ENCODE results near the gene EGLN3. TPM values are rescaled to one million over a fixed set of nuclear protein-coding genes. Genes with fewer than 3 reads are reported as not detected.

The EGLN3 gene
- total and polyA plus RNA-seq, 4 donors: 1.3 to 2.3 (median 1.5) TPM

DNA sequence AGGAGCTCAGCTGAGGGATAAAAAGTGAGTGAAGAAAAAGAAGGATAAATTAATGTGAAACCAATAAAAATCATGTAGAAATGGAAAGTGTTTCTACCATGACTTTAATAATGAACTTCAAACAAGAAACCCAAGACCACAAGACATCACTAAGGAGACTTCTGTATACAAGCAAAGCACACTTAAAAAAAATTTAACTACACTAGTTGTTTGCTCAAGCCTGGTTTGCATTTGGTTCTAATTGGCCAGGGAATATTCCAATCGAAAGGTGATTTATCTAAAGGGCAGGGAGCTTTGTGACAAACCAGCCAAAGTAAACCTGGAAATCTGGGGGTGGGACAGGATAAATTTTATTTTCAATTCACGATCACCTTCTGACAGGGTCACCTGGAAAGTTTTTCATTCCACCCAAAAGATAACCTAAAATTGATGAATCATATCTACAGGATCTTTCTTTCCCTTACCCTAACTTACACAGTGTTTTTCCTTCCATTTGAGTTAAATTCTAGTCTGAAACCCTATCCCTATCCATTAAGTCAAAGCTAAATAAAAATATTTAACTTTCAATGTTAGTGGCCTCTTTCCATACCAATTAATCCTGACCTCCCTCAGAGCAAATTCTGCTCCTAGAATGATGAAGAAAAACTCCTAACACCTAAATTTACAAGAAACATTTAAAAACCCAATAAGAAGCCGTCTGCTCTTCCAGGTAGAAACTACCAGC lies 2.6 kb downstream of the EGLN3 start:
- Histone ChIP-seq H3K9me3 (ENCODE audit: control insufficient read depth in 4 of 4, low read length in 3 of 4) (no peaks in the 10 kb centered on the region), H3K4me1 (ENCODE audit: control insufficient read depth in 4 of 4, insufficient read depth in 4 of 4, low read length in 3 of 4) (peaks cover 0 to 13% (median 12%) of the 10 kb centered on the region in 4 donors), H3K9ac (ENCODE audit: low read depth in 1 of 2, low read length in 2 of 2) (no peak overlapping the region), H3K4me3 (ENCODE audit: low read depth in 1 of 3, low read length in 3 of 3) (peak overlapping the region in 1 of 3 donors; percentile 48), H3K36me3 (ENCODE audit: control insufficient read depth in 4 of 4, insufficient read depth in 3 of 4, low read depth in 1 of 4, low read length in 3 of 4) (no peaks in the 10 kb centered on the region), H3K27me3 (ENCODE audit: control insufficient read depth in 4 of 4, insufficient read depth in 4 of 4, low read length in 3 of 4) (peaks cover 0 to 3% (median 0%) of the 10 kb centered on the region in 4 donors), H3K27ac (ENCODE audit: low read depth in 1 of 2, low read length in 2 of 2) (no peak overlapping the region)
- 59% methylated on average over 3 of the region's 3 CpGs for WGBS
- DNase-seq (ENCODE audit: low spot score): no peak
- TF ChIP-seq YY1 (IDR thresholded peaks at IDR 0.05) (no peak), RXRA (IDR thresholded peaks at IDR 0.05) (no peak), RAD21 (IDR thresholded peaks at IDR 0.05) (no peak), FOXA2 (IDR thresholded peaks at IDR 0.05) (no peak), HNF4G (IDR thresholded peaks at IDR 0.05) (no peak), SP1 (IDR thresholded peaks at IDR 0.05) (no peak), TAF1 (conservative IDR thresholded peaks at IDR 0.05) (no peak), HNF4A (conservative IDR thresholded peaks at IDR 0.05) (no peak), JUND (IDR thresholded peaks at IDR 0.05) (no peak), EGR1 (IDR thresholded peaks at IDR 0.05; ENCODE audit: low read depth in 2 of 2) (no peak), FOXA1 (IDR thresholded peaks at IDR 0.05) (no peak)
- TF ChIP-seq, protein P1, sequence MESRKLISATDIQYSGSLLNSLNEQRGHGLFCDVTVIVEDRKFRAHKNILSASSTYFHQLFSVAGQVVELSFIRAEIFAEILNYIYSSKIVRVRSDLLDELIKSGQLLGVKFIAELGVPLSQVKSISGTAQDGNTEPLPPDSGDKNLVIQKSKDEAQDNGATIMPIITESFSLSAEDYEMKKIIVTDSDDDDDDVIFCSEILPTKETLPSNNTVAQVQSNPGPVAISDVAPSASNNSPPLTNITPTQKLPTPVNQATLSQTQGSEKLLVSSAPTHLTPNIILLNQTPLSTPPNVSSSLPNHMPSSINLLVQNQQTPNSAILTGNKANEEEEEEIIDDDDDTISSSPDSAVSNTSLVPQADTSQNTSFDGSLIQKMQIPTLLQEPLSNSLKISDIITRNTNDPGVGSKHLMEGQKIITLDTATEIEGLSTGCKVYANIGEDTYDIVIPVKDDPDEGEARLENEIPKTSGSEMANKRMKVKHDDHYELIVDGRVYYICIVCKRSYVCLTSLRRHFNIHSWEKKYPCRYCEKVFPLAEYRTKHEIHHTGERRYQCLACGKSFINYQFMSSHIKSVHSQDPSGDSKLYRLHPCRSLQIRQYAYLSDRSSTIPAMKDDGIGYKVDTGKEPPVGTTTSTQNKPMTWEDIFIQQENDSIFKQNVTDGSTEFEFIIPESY (IDR thresholded peaks at IDR 0.05): no peak
- TF ChIP-seq, protein P2, sequence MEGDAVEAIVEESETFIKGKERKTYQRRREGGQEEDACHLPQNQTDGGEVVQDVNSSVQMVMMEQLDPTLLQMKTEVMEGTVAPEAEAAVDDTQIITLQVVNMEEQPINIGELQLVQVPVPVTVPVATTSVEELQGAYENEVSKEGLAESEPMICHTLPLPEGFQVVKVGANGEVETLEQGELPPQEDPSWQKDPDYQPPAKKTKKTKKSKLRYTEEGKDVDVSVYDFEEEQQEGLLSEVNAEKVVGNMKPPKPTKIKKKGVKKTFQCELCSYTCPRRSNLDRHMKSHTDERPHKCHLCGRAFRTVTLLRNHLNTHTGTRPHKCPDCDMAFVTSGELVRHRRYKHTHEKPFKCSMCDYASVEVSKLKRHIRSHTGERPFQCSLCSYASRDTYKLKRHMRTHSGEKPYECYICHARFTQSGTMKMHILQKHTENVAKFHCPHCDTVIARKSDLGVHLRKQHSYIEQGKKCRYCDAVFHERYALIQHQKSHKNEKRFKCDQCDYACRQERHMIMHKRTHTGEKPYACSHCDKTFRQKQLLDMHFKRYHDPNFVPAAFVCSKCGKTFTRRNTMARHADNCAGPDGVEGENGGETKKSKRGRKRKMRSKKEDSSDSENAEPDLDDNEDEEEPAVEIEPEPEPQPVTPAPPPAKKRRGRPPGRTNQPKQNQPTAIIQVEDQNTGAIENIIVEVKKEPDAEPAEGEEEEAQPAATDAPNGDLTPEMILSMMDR (IDR thresholded peaks at IDR 0.05; ENCODE audit: low read depth, low read length, missing input control): no peak
- TF ChIP-seq, protein P3, sequence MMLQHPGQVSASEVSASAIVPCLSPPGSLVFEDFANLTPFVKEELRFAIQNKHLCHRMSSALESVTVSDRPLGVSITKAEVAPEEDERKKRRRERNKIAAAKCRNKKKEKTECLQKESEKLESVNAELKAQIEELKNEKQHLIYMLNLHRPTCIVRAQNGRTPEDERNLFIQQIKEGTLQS (IDR thresholded peaks at IDR 0.05): no peak
- TF ChIP-seq, protein P4, sequence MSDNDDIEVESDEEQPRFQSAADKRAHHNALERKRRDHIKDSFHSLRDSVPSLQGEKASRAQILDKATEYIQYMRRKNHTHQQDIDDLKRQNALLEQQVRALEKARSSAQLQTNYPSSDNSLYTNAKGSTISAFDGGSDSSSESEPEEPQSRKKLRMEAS (IDR thresholded peaks at IDR 0.05): no peak

DNA sequence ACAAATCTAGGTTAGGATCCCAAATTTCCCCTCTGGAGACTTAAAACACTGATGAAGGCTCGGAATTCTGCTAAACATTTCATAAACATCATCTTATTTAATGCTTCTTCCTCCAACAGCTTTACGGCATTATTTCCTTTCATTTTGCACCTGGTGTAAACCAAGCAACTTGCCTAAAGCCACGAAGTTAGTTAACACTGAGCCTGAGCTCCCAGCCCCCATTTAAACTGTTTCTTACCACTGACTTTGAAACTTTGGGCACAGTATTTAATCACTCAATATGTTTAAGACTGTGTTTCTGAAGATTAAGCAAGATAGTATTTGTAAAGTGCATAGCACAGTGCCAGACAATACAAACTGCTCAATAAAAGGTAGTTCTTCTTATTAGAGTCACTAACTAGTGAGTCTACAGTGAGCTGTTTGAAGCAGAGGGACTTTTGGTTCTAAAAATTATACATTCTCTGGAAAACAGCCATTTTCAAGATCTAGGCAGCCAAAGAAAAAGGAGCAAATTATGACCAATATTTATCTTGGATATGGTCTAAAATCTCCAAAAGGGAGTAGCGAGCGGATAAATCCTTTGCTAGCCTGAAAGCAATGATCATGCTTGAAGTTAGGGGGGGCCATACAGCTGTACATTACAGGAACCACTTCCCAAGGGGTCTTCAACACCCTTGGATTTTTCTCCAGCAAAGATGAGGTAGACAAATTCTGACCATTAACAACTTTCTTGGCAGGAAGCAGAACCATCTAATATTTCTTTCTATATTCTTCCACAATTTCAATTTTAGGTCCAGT lies 4.0 kb downstream of the EGLN3 start:
- Histone ChIP-seq H3K4me1 (ENCODE audit: control insufficient read depth in 4 of 4, insufficient read depth in 4 of 4, low read length in 3 of 4) (peaks cover 0 to 13% (median 12%) of the 10 kb centered on the region in 4 donors), H3K27ac (ENCODE audit: low read depth in 1 of 2, low read length in 2 of 2) (no peak overlapping the region), H3K4me3 (ENCODE audit: low read depth in 1 of 3, low read length in 3 of 3) (no peak overlapping the region), H3K9me3 (ENCODE audit: control insufficient read depth in 4 of 4, low read length in 3 of 4) (no peaks in the 10 kb centered on the region), H3K36me3 (ENCODE audit: control insufficient read depth in 4 of 4, insufficient read depth in 3 of 4, low read depth in 1 of 4, low read length in 3 of 4) (no peaks in the 10 kb centered on the region), H3K9ac (ENCODE audit: low read depth in 1 of 2, low read length in 2 of 2) (no peak overlapping the region), H3K27me3 (ENCODE audit: control insufficient read depth in 4 of 4, insufficient read depth in 4 of 4, low read length in 3 of 4) (peaks cover 0 to 3% (median 0%) of the 10 kb centered on the region in 4 donors)
- TF ChIP-seq FOXA2 (IDR thresholded peaks at IDR 0.05) (no peak), GABPA (IDR thresholded peaks at IDR 0.05 in 1 of 2, conservative IDR thresholded peaks at IDR 0.05 in 1 of 2) (no peak), HNF4G (IDR thresholded peaks at IDR 0.05) (no peak), JUND (IDR thresholded peaks at IDR 0.05) (no peak), TAF1 (conservative IDR thresholded peaks at IDR 0.05) (no peak), FOXA1 (IDR thresholded peaks at IDR 0.05) (no peak), RAD21 (IDR thresholded peaks at IDR 0.05) (no peak)
- TF ChIP-seq, protein P5, sequence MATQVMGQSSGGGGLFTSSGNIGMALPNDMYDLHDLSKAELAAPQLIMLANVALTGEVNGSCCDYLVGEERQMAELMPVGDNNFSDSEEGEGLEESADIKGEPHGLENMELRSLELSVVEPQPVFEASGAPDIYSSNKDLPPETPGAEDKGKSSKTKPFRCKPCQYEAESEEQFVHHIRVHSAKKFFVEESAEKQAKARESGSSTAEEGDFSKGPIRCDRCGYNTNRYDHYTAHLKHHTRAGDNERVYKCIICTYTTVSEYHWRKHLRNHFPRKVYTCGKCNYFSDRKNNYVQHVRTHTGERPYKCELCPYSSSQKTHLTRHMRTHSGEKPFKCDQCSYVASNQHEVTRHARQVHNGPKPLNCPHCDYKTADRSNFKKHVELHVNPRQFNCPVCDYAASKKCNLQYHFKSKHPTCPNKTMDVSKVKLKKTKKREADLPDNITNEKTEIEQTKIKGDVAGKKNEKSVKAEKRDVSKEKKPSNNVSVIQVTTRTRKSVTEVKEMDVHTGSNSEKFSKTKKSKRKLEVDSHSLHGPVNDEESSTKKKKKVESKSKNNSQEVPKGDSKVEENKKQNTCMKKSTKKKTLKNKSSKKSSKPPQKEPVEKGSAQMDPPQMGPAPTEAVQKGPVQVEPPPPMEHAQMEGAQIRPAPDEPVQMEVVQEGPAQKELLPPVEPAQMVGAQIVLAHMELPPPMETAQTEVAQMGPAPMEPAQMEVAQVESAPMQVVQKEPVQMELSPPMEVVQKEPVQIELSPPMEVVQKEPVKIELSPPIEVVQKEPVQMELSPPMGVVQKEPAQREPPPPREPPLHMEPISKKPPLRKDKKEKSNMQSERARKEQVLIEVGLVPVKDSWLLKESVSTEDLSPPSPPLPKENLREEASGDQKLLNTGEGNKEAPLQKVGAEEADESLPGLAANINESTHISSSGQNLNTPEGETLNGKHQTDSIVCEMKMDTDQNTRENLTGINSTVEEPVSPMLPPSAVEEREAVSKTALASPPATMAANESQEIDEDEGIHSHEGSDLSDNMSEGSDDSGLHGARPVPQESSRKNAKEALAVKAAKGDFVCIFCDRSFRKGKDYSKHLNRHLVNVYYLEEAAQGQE (IDR thresholded peaks at IDR 0.05): no peak
- WGBS: 70% methylated on average over 5 of the region's 5 CpGs
- no peak for DNase-seq (ENCODE audit: low spot score)

All from liver (tissue), 9 donors.